Body of pancreas (tissue), 4 donors: Measurements from ENCODE around the gene TFAM.

Source experiments
- POLR2A ChIP-seq, 3 donors: fragments of 450-650 bp; IDR thresholded peaks; one replicate each; pipeline ENCODE4 v1.6.1; 2016; ENCODE audit warnings: antibody characterized with exemption in 3 of 3, mild to moderate bottlenecking in 2 of 3
- TF ChIP-seq, protein P1 (sequence below), 7 experiments: fragments of 450-650 bp in 4 of 7; fragments of 200-600 bp in 3 of 7; sonication (generic) in 3 of 7; IDR thresholded peaks; one replicate each; pipeline ENCODE4 v1.5.1; 2016 to 2019; ENCODE audit warnings: antibody characterized with exemption in 7 of 7

- no peak for TF ChIP-seq POLR2A (IDR thresholded peaks at IDR 0.05)
- TF ChIP-seq, protein P1, sequence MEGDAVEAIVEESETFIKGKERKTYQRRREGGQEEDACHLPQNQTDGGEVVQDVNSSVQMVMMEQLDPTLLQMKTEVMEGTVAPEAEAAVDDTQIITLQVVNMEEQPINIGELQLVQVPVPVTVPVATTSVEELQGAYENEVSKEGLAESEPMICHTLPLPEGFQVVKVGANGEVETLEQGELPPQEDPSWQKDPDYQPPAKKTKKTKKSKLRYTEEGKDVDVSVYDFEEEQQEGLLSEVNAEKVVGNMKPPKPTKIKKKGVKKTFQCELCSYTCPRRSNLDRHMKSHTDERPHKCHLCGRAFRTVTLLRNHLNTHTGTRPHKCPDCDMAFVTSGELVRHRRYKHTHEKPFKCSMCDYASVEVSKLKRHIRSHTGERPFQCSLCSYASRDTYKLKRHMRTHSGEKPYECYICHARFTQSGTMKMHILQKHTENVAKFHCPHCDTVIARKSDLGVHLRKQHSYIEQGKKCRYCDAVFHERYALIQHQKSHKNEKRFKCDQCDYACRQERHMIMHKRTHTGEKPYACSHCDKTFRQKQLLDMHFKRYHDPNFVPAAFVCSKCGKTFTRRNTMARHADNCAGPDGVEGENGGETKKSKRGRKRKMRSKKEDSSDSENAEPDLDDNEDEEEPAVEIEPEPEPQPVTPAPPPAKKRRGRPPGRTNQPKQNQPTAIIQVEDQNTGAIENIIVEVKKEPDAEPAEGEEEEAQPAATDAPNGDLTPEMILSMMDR (IDR thresholded peaks at IDR 0.05): no peak
Observed at GRCh38 chr10:58371473-58371872, 13.7 kb upstream of the TFAM start.
